H1 (cell line): ENCODE data around the gene TMEM200B. TPM values are rescaled to one million over a fixed set of nuclear protein-coding genes. Genes with fewer than 3 reads are reported as not detected.

ENCODE experiments used
- SIRT6 ChIP-seq: IDR thresholded peaks from one replicate; pipeline ENCODE4 v1.7.1; 2012; ENCODE audit warnings: low read length, inconsistent platforms
- polyA plus RNA-seq, 7 experiments: library from polyadenylated mRNA; depleted of rRNA in 3 of 7; stranded (reverse) in 5 of 7; unstranded in 2 of 7; fragments of >200 nt in 5 of 7; fragments of 200-250 nt in 2 of 7; gene quantifications; 1 replicate in 5 of 7; 2 replicates in 1 of 7; 4 replicates in 1 of 7; pipeline versions ENCODE4 v1.2.1 to v1.2.3, GENCODE V29; 2011 to 2013; ENCODE audit warnings: missing spikeins in 2 of 7, mixed read lengths in 2 of 7
- total RNA-seq: library from RNA; stranded (reverse); fragmentation: NEBNext Ultra II Directional; extraction: Animal tissue kit (Norgen Biotek cat#: 25700); gene quantifications from 2 replicates; pipeline ENCODE4 v1.2.1, GENCODE V29; 2021
- TF ChIP-seq, protein P1 (sequence below): fragments of 300-600 bp; sonication (generic); IDR thresholded peaks from 2 replicates; pipeline ENCODE4 v1.7.1; 2012; ENCODE audit warnings: low read length, moderate library complexity, mild to moderate bottlenecking, inconsistent platforms; ENCODE audit not compliant: insufficient replicate concordance

TMEM200B gene
- total and polyA plus RNA-seq, 2 of the 8 experiments (the other 6 are each of a cell fraction or from before 2014, with no cell fraction given) = 4.9 to 11.0 TPM

DNA sequence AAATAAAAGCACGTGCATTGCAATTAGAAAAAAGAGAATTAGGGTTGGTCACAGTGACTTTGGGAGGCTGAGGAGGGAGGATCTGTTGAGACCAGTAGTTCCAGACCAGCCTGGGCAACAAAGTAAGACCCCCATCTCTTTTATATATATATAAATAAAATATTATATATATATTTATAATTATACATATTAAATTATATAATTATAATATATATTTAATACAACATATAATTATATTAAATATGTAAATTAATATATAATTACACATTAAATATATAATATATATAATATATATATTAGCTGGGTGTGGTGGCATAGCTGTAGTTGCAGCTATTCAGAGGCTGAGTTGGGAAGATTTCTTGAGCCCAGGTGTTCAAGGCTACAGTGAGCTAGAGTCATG is 23.2 kb downstream of the TMEM200B start (continued):
- TF ChIP-seq, protein P1, sequence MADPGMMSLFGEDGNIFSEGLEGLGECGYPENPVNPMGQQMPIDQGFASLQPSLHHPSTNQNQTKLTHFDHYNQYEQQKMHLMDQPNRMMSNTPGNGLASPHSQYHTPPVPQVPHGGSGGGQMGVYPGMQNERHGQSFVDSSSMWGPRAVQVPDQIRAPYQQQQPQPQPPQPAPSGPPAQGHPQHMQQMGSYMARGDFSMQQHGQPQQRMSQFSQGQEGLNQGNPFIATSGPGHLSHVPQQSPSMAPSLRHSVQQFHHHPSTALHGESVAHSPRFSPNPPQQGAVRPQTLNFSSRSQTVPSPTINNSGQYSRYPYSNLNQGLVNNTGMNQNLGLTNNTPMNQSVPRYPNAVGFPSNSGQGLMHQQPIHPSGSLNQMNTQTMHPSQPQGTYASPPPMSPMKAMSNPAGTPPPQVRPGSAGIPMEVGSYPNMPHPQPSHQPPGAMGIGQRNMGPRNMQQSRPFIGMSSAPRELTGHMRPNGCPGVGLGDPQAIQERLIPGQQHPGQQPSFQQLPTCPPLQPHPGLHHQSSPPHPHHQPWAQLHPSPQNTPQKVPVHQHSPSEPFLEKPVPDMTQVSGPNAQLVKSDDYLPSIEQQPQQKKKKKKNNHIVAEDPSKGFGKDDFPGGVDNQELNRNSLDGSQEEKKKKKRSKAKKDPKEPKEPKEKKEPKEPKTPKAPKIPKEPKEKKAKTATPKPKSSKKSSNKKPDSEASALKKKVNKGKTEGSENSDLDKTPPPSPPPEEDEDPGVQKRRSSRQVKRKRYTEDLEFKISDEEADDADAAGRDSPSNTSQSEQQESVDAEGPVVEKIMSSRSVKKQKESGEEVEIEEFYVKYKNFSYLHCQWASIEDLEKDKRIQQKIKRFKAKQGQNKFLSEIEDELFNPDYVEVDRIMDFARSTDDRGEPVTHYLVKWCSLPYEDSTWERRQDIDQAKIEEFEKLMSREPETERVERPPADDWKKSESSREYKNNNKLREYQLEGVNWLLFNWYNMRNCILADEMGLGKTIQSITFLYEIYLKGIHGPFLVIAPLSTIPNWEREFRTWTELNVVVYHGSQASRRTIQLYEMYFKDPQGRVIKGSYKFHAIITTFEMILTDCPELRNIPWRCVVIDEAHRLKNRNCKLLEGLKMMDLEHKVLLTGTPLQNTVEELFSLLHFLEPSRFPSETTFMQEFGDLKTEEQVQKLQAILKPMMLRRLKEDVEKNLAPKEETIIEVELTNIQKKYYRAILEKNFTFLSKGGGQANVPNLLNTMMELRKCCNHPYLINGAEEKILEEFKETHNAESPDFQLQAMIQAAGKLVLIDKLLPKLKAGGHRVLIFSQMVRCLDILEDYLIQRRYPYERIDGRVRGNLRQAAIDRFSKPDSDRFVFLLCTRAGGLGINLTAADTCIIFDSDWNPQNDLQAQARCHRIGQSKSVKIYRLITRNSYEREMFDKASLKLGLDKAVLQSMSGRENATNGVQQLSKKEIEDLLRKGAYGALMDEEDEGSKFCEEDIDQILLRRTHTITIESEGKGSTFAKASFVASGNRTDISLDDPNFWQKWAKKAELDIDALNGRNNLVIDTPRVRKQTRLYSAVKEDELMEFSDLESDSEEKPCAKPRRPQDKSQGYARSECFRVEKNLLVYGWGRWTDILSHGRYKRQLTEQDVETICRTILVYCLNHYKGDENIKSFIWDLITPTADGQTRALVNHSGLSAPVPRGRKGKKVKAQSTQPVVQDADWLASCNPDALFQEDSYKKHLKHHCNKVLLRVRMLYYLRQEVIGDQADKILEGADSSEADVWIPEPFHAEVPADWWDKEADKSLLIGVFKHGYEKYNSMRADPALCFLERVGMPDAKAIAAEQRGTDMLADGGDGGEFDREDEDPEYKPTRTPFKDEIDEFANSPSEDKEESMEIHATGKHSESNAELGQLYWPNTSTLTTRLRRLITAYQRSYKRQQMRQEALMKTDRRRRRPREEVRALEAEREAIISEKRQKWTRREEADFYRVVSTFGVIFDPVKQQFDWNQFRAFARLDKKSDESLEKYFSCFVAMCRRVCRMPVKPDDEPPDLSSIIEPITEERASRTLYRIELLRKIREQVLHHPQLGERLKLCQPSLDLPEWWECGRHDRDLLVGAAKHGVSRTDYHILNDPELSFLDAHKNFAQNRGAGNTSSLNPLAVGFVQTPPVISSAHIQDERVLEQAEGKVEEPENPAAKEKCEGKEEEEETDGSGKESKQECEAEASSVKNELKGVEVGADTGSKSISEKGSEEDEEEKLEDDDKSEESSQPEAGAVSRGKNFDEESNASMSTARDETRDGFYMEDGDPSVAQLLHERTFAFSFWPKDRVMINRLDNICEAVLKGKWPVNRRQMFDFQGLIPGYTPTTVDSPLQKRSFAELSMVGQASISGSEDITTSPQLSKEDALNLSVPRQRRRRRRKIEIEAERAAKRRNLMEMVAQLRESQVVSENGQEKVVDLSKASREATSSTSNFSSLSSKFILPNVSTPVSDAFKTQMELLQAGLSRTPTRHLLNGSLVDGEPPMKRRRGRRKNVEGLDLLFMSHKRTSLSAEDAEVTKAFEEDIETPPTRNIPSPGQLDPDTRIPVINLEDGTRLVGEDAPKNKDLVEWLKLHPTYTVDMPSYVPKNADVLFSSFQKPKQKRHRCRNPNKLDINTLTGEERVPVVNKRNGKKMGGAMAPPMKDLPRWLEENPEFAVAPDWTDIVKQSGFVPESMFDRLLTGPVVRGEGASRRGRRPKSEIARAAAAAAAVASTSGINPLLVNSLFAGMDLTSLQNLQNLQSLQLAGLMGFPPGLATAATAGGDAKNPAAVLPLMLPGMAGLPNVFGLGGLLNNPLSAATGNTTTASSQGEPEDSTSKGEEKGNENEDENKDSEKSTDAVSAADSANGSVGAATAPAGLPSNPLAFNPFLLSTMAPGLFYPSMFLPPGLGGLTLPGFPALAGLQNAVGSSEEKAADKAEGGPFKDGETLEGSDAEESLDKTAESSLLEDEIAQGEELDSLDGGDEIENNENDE = no peak
- TF ChIP-seq SIRT6 = no peak
